Thyroid gland (tissue), 4 donors: Measurements from ENCODE around the gene SLC8A1. TPM values are rescaled to one million over a fixed set of nuclear protein-coding genes. Genes with fewer than 3 reads are reported as not detected.

Experiments
- DNase-seq, 2 donors: peaks; one replicate each; pipeline ENCODE4 v3.0.0-alpha.2; 2019
- H3K27ac ChIP-seq, 3 donors: fragments of 200-600 bp; sonication (generic); 1 replicate in 2 of 3; 2 replicates in 1 of 3; pipeline ENCODE4 v1.5.1; 2016 to 2019; ENCODE audit warnings: mild to moderate bottlenecking in 1 of 3, moderate library complexity in 1 of 3
- H3K27me3 ChIP-seq: fragments of 200-600 bp; sonication (generic); one replicate; pipeline ENCODE4 v1.5.1; 2019
- H3K36me3 ChIP-seq, 2 donors: fragments of 200-600 bp; sonication (generic); one replicate each; pipeline ENCODE4 v1.5.1; 2016 to 2019
- H3K4me1 ChIP-seq, 2 donors: fragments of 200-600 bp; sonication (generic); one replicate each; pipeline ENCODE4 v1.5.1; 2017 to 2019
- H3K4me3 ChIP-seq, 3 donors: fragments of 200-600 bp; sonication (generic); replicated peaks in 1 of 3; 1 replicate in 2 of 3; 2 replicates in 1 of 3; pipeline ENCODE4 v1.5.1; 2016; ENCODE audit warnings: mild to moderate bottlenecking in 1 of 3
- H3K9me3 ChIP-seq: fragments of 200-600 bp; sonication (generic); one replicate; pipeline ENCODE4 v1.5.1; 2017
- POLR2A ChIP-seq, 2 donors: fragments of 450-650 bp; IDR thresholded peaks; one replicate each; pipeline ENCODE4 v1.6.1; 2017; ENCODE audit warnings: antibody characterized with exemption in 2 of 2, mild to moderate bottlenecking in 2 of 2, moderate library complexity in 1 of 2
- WGBS, 2 donors: methylation state at CpG; one replicate each; pipeline ENCODE4 v1.1.5; 2017; 5-methylcytosine and 5-hydroxymethylcytosine counted together
- intact Hi-C: fragments of 100-400 bp; cut with DNase I; formaldehyde crosslinking; loops from one replicate; pipeline ENCODE4 v1.15.1; 2023
- total RNA-seq, 4 donors: library from RNA; depleted of rRNA; stranded (reverse); fragments of >200 nt; gene quantifications; one replicate each; pipeline ENCODE4 v1.2.3, GENCODE V29; 2016
- TF ChIP-seq, protein P1 (sequence below), 6 experiments: fragments of 200-600 bp in 3 of 6; fragments of 450-650 bp in 3 of 6; sonication (generic) in 3 of 6; IDR thresholded peaks; one replicate each; pipeline ENCODE4 v1.5.1; 2016 to 2019; ENCODE audit warnings: antibody characterized with exemption in 6 of 6, mild to moderate bottlenecking in 2 of 6, inconsistent platforms in 1 of 6, moderate library complexity in 1 of 6

The SLC8A1 gene
- total RNA-seq, 4 donors from 2014 or later: 2.0 to 5.1 (median 4.4) TPM

DNA sequence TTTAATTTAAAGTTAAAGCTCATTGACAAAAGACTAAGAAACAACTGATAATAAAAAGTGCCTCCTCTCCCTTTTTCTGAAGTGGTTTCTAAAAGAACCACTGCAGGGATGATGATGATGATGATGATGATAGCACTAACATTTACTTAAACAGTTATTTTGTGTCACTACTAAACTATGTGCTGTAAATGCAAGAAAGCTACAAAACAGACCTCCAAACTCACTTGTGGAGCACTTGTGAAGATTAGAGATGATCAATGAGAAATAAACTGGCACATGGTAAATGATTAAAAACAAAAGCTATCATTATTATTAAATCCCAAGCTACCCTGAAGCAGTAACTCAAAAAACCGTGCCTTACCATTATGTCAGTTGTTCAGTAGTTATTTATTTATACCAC, 88.7 kb downstream of the SLC8A1 start:
- H3K36me3 ChIP-seq: no peaks in the 10 kb centered on the region
- H3K4me3 ChIP-seq: no peak overlapping the region
- DNase-seq: no peak
- H3K4me1 ChIP-seq: peaks cover 0 to 8% of the 10 kb centered on the region in 2 donors
- no peaks in the 10 kb centered on the region for H3K27me3 ChIP-seq
- WGBS, 2 donors: 81% methylated on average over 1 of the region's 1 CpG
- intact Hi-C loops: no loop called here
- no peak overlapping the region for H3K27ac ChIP-seq
- TF ChIP-seq POLR2A (IDR thresholded peaks at IDR 0.05): no peak
- TF ChIP-seq, protein P1, sequence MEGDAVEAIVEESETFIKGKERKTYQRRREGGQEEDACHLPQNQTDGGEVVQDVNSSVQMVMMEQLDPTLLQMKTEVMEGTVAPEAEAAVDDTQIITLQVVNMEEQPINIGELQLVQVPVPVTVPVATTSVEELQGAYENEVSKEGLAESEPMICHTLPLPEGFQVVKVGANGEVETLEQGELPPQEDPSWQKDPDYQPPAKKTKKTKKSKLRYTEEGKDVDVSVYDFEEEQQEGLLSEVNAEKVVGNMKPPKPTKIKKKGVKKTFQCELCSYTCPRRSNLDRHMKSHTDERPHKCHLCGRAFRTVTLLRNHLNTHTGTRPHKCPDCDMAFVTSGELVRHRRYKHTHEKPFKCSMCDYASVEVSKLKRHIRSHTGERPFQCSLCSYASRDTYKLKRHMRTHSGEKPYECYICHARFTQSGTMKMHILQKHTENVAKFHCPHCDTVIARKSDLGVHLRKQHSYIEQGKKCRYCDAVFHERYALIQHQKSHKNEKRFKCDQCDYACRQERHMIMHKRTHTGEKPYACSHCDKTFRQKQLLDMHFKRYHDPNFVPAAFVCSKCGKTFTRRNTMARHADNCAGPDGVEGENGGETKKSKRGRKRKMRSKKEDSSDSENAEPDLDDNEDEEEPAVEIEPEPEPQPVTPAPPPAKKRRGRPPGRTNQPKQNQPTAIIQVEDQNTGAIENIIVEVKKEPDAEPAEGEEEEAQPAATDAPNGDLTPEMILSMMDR (IDR thresholded peaks at IDR 0.05): no peak
- no peaks in the 10 kb centered on the region for H3K9me3 ChIP-seq

DNA sequence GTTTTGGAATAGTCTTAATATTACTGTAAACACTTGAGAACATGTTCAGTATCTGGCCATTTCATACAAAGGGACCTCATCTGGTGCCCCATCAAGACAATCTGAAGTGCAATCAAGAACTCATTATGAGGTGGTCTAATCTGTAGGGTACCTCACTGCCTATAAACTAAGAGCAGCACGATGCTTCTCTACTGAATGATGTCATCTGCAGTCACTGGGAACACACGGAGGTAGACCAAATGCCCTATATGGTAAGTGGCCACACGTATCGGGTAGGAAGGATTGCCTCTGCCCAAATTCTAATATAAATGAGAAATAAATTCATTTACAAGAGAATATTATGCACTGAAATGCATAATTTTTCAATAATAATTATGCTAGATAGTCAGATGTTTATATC, 90.4 kb downstream of the SLC8A1 start:
- no peaks in the 10 kb centered on the region for H3K9me3 ChIP-seq
- no peak for DNase-seq
- TF ChIP-seq POLR2A (IDR thresholded peaks at IDR 0.05): no peak
- TF ChIP-seq, protein P1 (IDR thresholded peaks at IDR 0.05): no peak
- no peaks in the 10 kb centered on the region for H3K36me3 ChIP-seq
- no peaks in the 10 kb centered on the region for H3K27me3 ChIP-seq
- no peak overlapping the region for H3K27ac ChIP-seq
- 92 to 94% methylated on average over 4 of the region's 4 CpGs for WGBS, 2 donors
- no peak overlapping the region for H3K4me3 ChIP-seq
- peaks cover 0 to 8% of the 10 kb centered on the region in 2 donors for H3K4me1 ChIP-seq
- intact Hi-C loops: no loop called here

- no peaks in the 10 kb centered on the region for H3K36me3 ChIP-seq
- DNase-seq: peak in 1 of 2 donors; percentile 4
- no peaks in the 10 kb centered on the region for H3K27me3 ChIP-seq
- H3K4me1 ChIP-seq: peaks cover 0 to 8% of the 10 kb centered on the region in 2 donors
- no peaks in the 10 kb centered on the region for H3K9me3 ChIP-seq
- H3K4me3 ChIP-seq: no peak overlapping the region
- WGBS, 2 donors: 57 to 73% methylated on average over 1 of the region's 1 CpG
- intact Hi-C loops: no loop called here
- no peak overlapping the region for H3K27ac ChIP-seq
- TF ChIP-seq, protein P1 (IDR thresholded peaks at IDR 0.05): no peak
- TF ChIP-seq POLR2A (IDR thresholded peaks at IDR 0.05): no peak
Measured at GRCh38 chr2:40360652-40361051, 91.2 kb downstream of the SLC8A1 start.

DNA sequence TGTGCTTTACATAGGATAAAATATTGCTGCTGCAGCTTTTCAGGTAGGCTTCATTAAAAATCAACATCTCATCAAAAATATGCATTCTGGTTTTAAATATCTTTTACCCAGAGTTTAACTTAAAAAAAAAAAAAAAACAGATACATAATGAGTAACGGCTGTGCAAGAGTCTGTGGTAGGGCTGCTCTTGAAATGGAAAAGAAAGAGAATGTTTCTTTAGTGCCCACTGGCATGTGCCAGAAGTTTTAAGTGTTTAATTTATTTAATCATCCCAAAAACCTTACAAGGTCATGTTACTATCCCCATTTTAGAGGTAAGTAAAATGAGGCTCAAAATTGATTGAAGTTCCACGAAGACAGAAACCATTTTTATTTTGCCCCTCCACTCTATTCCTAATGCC, 92.1 kb downstream of the SLC8A1 start:
- H3K36me3 ChIP-seq: no peaks in the 10 kb centered on the region
- no peak overlapping the region for H3K27ac ChIP-seq
- H3K9me3 ChIP-seq: no peaks in the 10 kb centered on the region
- H3K4me3 ChIP-seq: no peak overlapping the region
- TF ChIP-seq, protein P1 (IDR thresholded peaks at IDR 0.05): no peak
- no peak for TF ChIP-seq POLR2A (IDR thresholded peaks at IDR 0.05)
- 81 to 91% methylated on average over 2 of the region's 2 CpGs for WGBS, 2 donors
- no peaks in the 10 kb centered on the region for H3K27me3 ChIP-seq
- peaks cover 0 to 8% of the 10 kb centered on the region in 2 donors for H3K4me1 ChIP-seq
- DNase-seq: no peak
- intact Hi-C loops: no loop called here

GRCh38 chr2:40358783-40359182, 93.1 kb downstream of the SLC8A1 start:
- Histone ChIP-seq H3K36me3 (no peaks in the 10 kb centered on the region), H3K9me3 (no peaks in the 10 kb centered on the region), H3K27me3 (no peaks in the 10 kb centered on the region), H3K27ac (no peak overlapping the region), H3K4me3 (no peak overlapping the region), H3K4me1 (peaks cover 0 to 3% of the 10 kb centered on the region in 2 donors)
- intact Hi-C loops: no loop called here
- peak in 1 of 2 donors; percentile 2 for DNase-seq
- TF ChIP-seq, protein P1 (IDR thresholded peaks at IDR 0.05): no peak
- TF ChIP-seq POLR2A (IDR thresholded peaks at IDR 0.05): no peak
- 61 to 67% methylated on average over 8 of the region's 8 CpGs for WGBS, 2 donors
